ENCODE data around the gene UCN2. TPM values are rescaled to one million over a fixed set of nuclear protein-coding genes. Genes with fewer than 3 reads are reported as not detected.

Gene UCN2, protein sequence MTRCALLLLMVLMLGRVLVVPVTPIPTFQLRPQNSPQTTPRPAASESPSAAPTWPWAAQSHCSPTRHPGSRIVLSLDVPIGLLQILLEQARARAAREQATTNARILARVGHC
- not detected in 2 replicates for total RNA-seq

DNA sequence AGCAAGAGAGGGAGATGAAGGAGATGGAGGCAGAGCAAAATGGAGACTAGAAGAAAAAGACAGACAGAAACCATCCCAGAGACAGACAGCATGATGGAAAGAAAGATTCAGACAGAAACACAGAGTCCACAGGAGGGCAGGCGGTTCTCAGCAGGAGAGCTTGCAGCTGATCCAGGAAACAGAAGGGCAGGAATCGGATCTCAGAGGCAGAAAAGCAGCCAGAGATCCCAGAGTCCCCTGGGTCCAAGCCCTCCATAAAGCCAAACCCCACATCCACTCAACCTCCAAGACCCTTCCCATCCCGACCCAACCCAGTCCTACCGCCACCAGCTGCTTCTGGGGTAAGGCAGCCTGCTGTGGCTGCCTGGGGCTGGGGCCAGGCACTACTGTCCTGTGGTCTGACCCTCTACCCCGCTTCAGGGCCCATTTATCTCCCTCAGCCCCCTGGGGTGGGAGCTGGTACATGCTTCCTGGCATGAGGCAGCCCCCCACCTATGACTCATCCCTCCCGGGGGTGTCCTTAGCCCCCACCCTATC is at the start of gene UCN2:
Gene UCN2, minus strand, starts transcription at position 400 of the 537 bp plus-strand sequence. CDS start 657 bp downstream, outside the sequence.

GRCh38 chr3:48609088-48610005 is 45.8 kb upstream of the UCN2 start, which contains the start of gene UQCRC1:
Gene UQCRC1 (minus strand): TSS chr3:48609646. CDS start chr3:48609620, 26 bp downstream.

DNA sequence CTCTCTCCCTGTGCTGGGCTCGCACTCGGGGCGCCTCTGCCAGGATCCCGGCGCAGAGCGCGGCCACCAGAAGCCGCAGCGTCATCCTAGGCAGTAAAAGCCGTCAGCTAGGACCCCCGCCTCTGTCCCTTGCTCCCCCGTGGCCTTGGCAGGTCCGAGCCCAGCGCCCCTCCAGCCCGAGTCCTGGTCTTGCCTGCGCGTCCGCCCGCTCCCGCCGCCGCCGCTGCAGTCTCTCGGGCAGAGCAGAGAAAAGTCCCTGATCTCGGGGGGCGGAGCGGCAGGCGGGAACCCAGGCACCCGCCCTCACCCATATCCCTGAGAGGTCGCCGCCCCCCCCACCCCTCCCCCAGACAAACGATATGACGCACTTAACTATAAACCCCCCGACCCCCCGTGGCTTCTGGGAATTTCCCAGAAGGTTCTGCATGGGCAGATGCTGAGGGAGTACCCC is 31.5 kb upstream of the UCN2 start, which contains the start of gene COL7A1:
Gene COL7A1, minus strand, starts transcription at position 255 of the 451 bp plus-strand sequence. Its CDS starts 170 bp downstream, at position 85.

GRCh38 chr3:48556796-48557626 is 6.6 kb downstream of the UCN2 start, which contains the start of gene PFKFB4:
Gene PFKFB4 (minus strand): TSS chr3:48556803. CDS start chr3:48556777, 26 bp downstream.

Small RNAs within 50 kb of the gene (small RNA-seq; reads per million reads assigned to genes)
- gene MIR6823, result not detected

Other genes starting within 250 kb of the UCN2 start
- not detected in 2 replicates for gene SPINK8, start 230.1 kb downstream of the UCN2 start, total RNA-seq
- not detected in 2 replicates for gene FBXW12, start 191.6 kb downstream of the UCN2 start, total RNA-seq
- gene PLXNB1, start 133.7 kb downstream of the UCN2 start, total RNA-seq, result 32.2 and 42.8 TPM in 2 replicates
- gene CCDC51, start 123.7 kb downstream of the UCN2 start, total RNA-seq, result 11.8 and 13.3 TPM in 2 replicates
- 200 and 203 TPM in 2 replicates for gene TMA7, start 123.5 kb downstream of the UCN2 start, total RNA-seq
- 8.2 and 11.4 TPM in 2 replicates for gene ATRIP, start 117.0 kb downstream of the UCN2 start, total RNA-seq
- 129 and 145 TPM in 2 replicates for gene SHISA5, start 59.6 kb downstream of the UCN2 start, total RNA-seq
- 2.9 and 4.9 TPM in 2 replicates for gene PFKFB4, start 7.0 kb downstream of the UCN2 start, total RNA-seq
- gene COL7A1, start 31.5 kb upstream of the UCN2 start, total RNA-seq, result under 0.01 and 0.19 TPM in 2 replicates
- gene UQCRC1, start 45.9 kb upstream of the UCN2 start, total RNA-seq, result 290 and 321 TPM in 2 replicates
- gene TMEM89, start 58.0 kb upstream of the UCN2 start, total RNA-seq, result not detected in 2 replicates
- 16.0 and 20.4 TPM in 2 replicates for gene SLC26A6, start 71.7 kb upstream of the UCN2 start, total RNA-seq
- 0.65 and 0.76 TPM in 2 replicates for gene CELSR3, start 99.1 kb upstream of the UCN2 start, total RNA-seq
- 9.6 and 13.4 TPM in 2 replicates for gene NCKIPSD, start 122.1 kb upstream of the UCN2 start, total RNA-seq
- 58.8 and 67.6 TPM in 2 replicates for gene IP6K2, start 153.4 kb upstream of the UCN2 start, total RNA-seq